MCF 10A (cell line): Measurements from ENCODE around the gene FAAP100. TPM values are rescaled to one million over a fixed set of nuclear protein-coding genes. Genes with fewer than 3 reads are reported as not detected.

Source experiments
- BruUV-seq: library from RNA; stranded (reverse); fragments of 400-500 nt; replicated peaks from 2 replicates; lab custom pipeline; 2021; lab: Mats Ljungman, UMichigan
- CTCF ChIA-PET: fragments of 300-600 bp; sonication (Branson Sonifier 250); formaldehyde crosslinking; extraction: SDS; loops from one replicate; lab custom pipeline; 2021; ENCODE audit warnings: antibody characterized with exemption, inconsistent platforms; lab: Yijun Ruan, JAX
- POLR2A ChIA-PET: fragments of 300-600, 350-650 bp; sonication (Branson Sonifier 250); formaldehyde crosslinking; extraction: SDS; loops from one replicate; lab custom pipeline; 2020; ENCODE audit warnings: antibody characterized with exemption, inconsistent platforms; lab: Yijun Ruan, JAX
- DNase-seq: peaks from one replicate; pipeline ENCODE4 v3.0.0-alpha.2; 2018; ENCODE audit not compliant: unreplicated experiment
- H3K27ac Mint-ChIP-seq: one replicate; pipeline ENCODE4 v1.8.0; 2022; ENCODE audit warnings: mild to moderate bottlenecking, low read depth, mixed read lengths; ENCODE audit not compliant: unreplicated experiment
- H3K27me3 Mint-ChIP-seq: one replicate; pipeline ENCODE4 v1.8.0; 2022; ENCODE audit warnings: mixed read lengths; ENCODE audit not compliant: insufficient read depth, unreplicated experiment
- H3K36me3 Mint-ChIP-seq: one replicate; pipeline ENCODE4 v1.8.0; 2022; ENCODE audit warnings: mild to moderate bottlenecking, moderate library complexity, mixed read lengths; ENCODE audit not compliant: insufficient read depth, unreplicated experiment
- H3K4me1 Mint-ChIP-seq: one replicate; pipeline ENCODE4 v1.8.0; 2022; ENCODE audit warnings: mixed read lengths; ENCODE audit not compliant: insufficient read depth, unreplicated experiment
- H3K4me3 Mint-ChIP-seq: one replicate; pipeline ENCODE4 v1.8.0; 2022; ENCODE audit warnings: mild to moderate bottlenecking, moderate library complexity, mixed read lengths; ENCODE audit not compliant: unreplicated experiment
- H3K9me3 Mint-ChIP-seq: one replicate; pipeline ENCODE4 v1.8.0; 2022; ENCODE audit warnings: mixed read lengths; ENCODE audit not compliant: unreplicated experiment
- intact Hi-C: fragments of 100-400 bp; cut with micrococcal nuclease; formaldehyde crosslinking; loops from 2 replicates; pipeline ENCODE4 v1.14.1; 2022
- total RNA-seq: library from RNA; stranded (reverse); gene quantifications from 2 replicates; pipeline ENCODE4 v1.2.3, GENCODE V29; 2022
- TF ChIP-seq, protein P1 (sequence below): fragments of 200-600 bp; IDR thresholded peaks from one replicate; pipeline ENCODE4 v1.8.0; 2022; ENCODE audit warnings: antibody characterized with exemption, mild to moderate bottlenecking; ENCODE audit not compliant: unreplicated experiment

Gene FAAP100
- total RNA-seq, 1 experiment from 2014 or later: 32.5 TPM

- TF ChIP-seq, protein P1, sequence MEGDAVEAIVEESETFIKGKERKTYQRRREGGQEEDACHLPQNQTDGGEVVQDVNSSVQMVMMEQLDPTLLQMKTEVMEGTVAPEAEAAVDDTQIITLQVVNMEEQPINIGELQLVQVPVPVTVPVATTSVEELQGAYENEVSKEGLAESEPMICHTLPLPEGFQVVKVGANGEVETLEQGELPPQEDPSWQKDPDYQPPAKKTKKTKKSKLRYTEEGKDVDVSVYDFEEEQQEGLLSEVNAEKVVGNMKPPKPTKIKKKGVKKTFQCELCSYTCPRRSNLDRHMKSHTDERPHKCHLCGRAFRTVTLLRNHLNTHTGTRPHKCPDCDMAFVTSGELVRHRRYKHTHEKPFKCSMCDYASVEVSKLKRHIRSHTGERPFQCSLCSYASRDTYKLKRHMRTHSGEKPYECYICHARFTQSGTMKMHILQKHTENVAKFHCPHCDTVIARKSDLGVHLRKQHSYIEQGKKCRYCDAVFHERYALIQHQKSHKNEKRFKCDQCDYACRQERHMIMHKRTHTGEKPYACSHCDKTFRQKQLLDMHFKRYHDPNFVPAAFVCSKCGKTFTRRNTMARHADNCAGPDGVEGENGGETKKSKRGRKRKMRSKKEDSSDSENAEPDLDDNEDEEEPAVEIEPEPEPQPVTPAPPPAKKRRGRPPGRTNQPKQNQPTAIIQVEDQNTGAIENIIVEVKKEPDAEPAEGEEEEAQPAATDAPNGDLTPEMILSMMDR: peak; percentile 53
- DNase-seq: peak; percentile 50
- H3K36me3 Mint-ChIP-seq: peaks cover 8% of the 10 kb centered on the region
- no TSS peak for BruUV-seq
- peak overlapping the region; percentile 42 for H3K27ac Mint-ChIP-seq
- H3K4me3 Mint-ChIP-seq: peak overlapping the region; percentile 49
- intact Hi-C loops: loop anchor here (2.0 kb wide), 1 partner anchor 33 kb away; the partner anchor contains the start of gene FAAP100
- H3K4me1 Mint-ChIP-seq: no peaks in the 10 kb centered on the region
- H3K27me3 Mint-ChIP-seq: no peaks in the 10 kb centered on the region
- CTCF ChIA-PET: interaction anchor here (0.6 to 1.7 kb wide), 6 partner anchors 47 to 81 kb away, joined by 3 to 12 read pairs (median 4); no protein-coding TSS in a partner anchor
- H3K9me3 Mint-ChIP-seq: no peaks in the 10 kb centered on the region
- POLR2A ChIA-PET: interaction anchor here (0.6 to 2.4 kb wide), 10 partner anchors 11 to 1275 kb away, joined by 3 to 14 read pairs (median 4); partner anchors contain the start of genes FAAP100, NDUFAF8, NPLOC4 and TEPSIN
Measured at GRCh38 chr17:81519284-81520020, 32.7 kb downstream of the FAAP100 start.

- intact Hi-C loops: loop anchor here (2.0 kb wide), 1 partner anchor 34 kb away; the partner anchor contains the start of gene FAAP100
- ChIA-PET CTCF (interaction anchor here (0.6 to 1.7 kb wide), 5 partner anchors 48 to 82 kb away, joined by 3 to 12 read pairs (median 3); no protein-coding TSS in a partner anchor), POLR2A (interaction anchor here (0.6 to 2.4 kb wide), 10 partner anchors 10 to 1276 kb away, joined by 3 to 14 read pairs (median 4); partner anchors contain the start of genes FAAP100, NDUFAF8, NPLOC4 and TEPSIN)
- BruUV-seq: no TSS peak
- Mint-ChIP-seq H3K36me3 (peaks cover 8% of the 10 kb centered on the region), H3K27me3 (no peaks in the 10 kb centered on the region), H3K9me3 (no peaks in the 10 kb centered on the region), H3K4me1 (no peaks in the 10 kb centered on the region), H3K4me3 (no peak overlapping the region), H3K27ac (no peak overlapping the region)
- DNase-seq: peak; percentile 46
- TF ChIP-seq, protein P1: no peak
Measured at GRCh38 chr17:81518785-81519283, 33.3 kb downstream of the FAAP100 start.

- TF ChIP-seq, protein P1: no peak
- Mint-ChIP-seq H3K27me3 (no peaks in the 10 kb centered on the region), H3K4me3 (peak overlapping the region; percentile 55), H3K4me1 (no peaks in the 10 kb centered on the region), H3K27ac (no peak overlapping the region), H3K9me3 (no peaks in the 10 kb centered on the region), H3K36me3 (peaks cover 8% of the 10 kb centered on the region)
- intact Hi-C loops: loop anchor here (2.0 kb wide), 1 partner anchor 35 kb away; the partner anchor contains the start of gene FAAP100
- no peak for DNase-seq
- ChIA-PET POLR2A (interaction anchor here (1.0 to 2.4 kb wide), 9 partner anchors 9 to 279 kb away, joined by 3 to 14 read pairs (median 4); partner anchors contain the start of genes FAAP100, NDUFAF8, NPLOC4 and TEPSIN), CTCF (interaction anchor here (0.6 to 1.7 kb wide), 3 partner anchors 64 to 251 kb away, joined by 3 to 12 read pairs (median 4); no protein-coding TSS in a partner anchor)
- BruUV-seq: no TSS peak
Measured at GRCh38 chr17:81518113-81518784, 33.9 kb downstream of the FAAP100 start.
